ENCODE results near the gene GALR3.

GALR3 gene

GRCh38 chr22:37806409-37807333 is 16.5 kb upstream of the GALR3 start:
- no peak for DNase-seq (ENCODE audit: low read depth)
- peak; percentile 13 for TF ChIP-seq CTCF (IDR thresholded peaks at IDR 0.05; ENCODE audit: control insufficient read depth, insufficient read depth, low read depth, low read length, missing control alignments)
- H3K4me3 ChIP-seq (ENCODE audit: control insufficient read depth, low read depth, low read length), result peak overlapping the region; percentile 76

GRCh38 chr22:37807410-37808293 is 15.5 kb upstream of the GALR3 start, which contains the start of gene GCAT:
Gene GCAT (plus strand): TSS chr22:37807934. CDS start chr22:37807968, 34 bp downstream.
- TF ChIP-seq CTCF (IDR thresholded peaks at IDR 0.05; ENCODE audit: control insufficient read depth, insufficient read depth, low read depth, low read length, missing control alignments), result no peak
- H3K4me3 ChIP-seq (ENCODE audit: control insufficient read depth, low read depth, low read length), result peak within 1 kb of the TSS; percentile 76
- peak; percentile 74 for DNase-seq (ENCODE audit: low read depth)

GRCh38 chr22:37808294-37808657 is 14.9 kb upstream of the GALR3 start:
- no peak for TF ChIP-seq CTCF (IDR thresholded peaks at IDR 0.05; ENCODE audit: control insufficient read depth, insufficient read depth, low read depth, low read length, missing control alignments)
- no peak for DNase-seq (ENCODE audit: low read depth)
- H3K4me3 ChIP-seq (ENCODE audit: control insufficient read depth, low read depth, low read length), result peak overlapping the region; percentile 76

- no peak overlapping the region for H3K4me3 ChIP-seq (ENCODE audit: control insufficient read depth, low read depth, low read length)
- no peak for DNase-seq (ENCODE audit: low read depth)
- no peak for TF ChIP-seq CTCF (IDR thresholded peaks at IDR 0.05; ENCODE audit: control insufficient read depth, insufficient read depth, low read depth, low read length, missing control alignments)
Observed at GRCh38 chr22:37809672-37810333, 13.4 kb upstream of the GALR3 start.

GRCh38 chr22:37811867-37812266 is 11.3 kb upstream of the GALR3 start:
- DNase-seq (ENCODE audit: low read depth), result no peak
- H3K4me3 ChIP-seq (ENCODE audit: control insufficient read depth, low read depth, low read length), result no peak overlapping the region
- no peak for TF ChIP-seq CTCF (IDR thresholded peaks at IDR 0.05; ENCODE audit: control insufficient read depth, insufficient read depth, low read depth, low read length, missing control alignments)
